ENCODE results near the gene PRR22.
"Not testable (repeated sequence)": the region's sequence is repeated elsewhere in the genome, so short reads cannot be mapped to it uniquely, and the experiment has no call there.

PRR22 gene

DNA sequence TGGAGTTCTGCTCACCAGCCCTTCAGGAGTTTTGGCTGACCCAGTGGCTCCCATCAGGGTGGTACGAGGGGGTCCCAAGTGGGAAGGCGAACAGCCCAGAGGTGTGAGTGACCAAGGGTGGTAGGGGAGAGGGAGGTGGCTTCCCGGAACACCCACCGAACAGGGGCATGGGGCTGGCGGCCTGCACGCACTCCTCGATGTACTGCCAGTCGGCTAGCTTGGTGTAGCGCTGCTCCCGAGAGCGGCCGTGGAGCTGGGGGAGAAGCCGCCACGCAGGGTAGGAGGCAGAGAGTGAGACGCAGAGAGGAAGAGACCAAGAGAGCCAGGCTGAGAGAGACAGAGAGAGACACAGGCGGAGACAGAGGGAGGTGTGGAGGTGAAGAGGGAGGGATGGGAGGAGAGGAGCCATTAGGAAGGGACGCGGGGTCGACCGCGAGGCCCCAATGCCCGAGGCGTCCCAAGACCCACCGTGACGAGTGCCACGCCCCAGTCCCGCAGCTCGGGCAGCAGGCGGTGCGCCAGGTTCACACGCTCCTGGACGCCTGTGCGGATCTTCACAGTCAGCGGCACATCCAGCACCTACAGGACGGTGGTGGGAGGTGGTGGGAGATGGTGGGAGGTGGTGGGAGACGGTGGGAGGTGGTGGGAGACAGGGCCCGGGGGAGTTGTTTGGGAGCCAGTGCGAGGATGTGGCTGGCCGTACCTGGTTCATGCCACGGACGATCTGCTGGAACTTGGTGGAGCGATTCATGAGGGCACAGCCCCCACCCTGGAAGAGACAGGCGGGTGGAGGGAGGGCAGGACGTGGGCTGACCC, 2.3 kb upstream of the PRR22 start:
- Histone ChIP-seq H3K4me2 (ENCODE audit: low read length) (no peak overlapping the region), H3K27ac (ENCODE audit: low read length) (no peak overlapping the region), H3K4me3 (ENCODE audit: low read length) (no peak overlapping the region), H4K20me1 (ENCODE audit: insufficient read depth, low read length) (0 out of 2 replicates have a peak, but pooled peaks cover 3% of the 10 kb centered on the region), H3K27me3 (ENCODE audit: low read depth, low read length) (no peaks in the 10 kb centered on the region), H3K4me1 (ENCODE audit: low read length) (peaks cover 9% of the 10 kb centered on the region), H3K9ac (ENCODE audit: low read length) (no peak overlapping the region), H3K79me2 (ENCODE audit: low read length) (peaks cover 16% of the 10 kb centered on the region), H3K36me3 (replicated peaks; ENCODE audit: low read depth, low read length) (peaks cover 54% of the 10 kb centered on the region), H2AFZ (ENCODE audit: low read depth, low read length) (no peak overlapping the region), H3K9me3 (ENCODE audit: insufficient read depth, low read length) (no peaks in the 10 kb centered on the region)
- TF ChIP-seq, protein P1, sequence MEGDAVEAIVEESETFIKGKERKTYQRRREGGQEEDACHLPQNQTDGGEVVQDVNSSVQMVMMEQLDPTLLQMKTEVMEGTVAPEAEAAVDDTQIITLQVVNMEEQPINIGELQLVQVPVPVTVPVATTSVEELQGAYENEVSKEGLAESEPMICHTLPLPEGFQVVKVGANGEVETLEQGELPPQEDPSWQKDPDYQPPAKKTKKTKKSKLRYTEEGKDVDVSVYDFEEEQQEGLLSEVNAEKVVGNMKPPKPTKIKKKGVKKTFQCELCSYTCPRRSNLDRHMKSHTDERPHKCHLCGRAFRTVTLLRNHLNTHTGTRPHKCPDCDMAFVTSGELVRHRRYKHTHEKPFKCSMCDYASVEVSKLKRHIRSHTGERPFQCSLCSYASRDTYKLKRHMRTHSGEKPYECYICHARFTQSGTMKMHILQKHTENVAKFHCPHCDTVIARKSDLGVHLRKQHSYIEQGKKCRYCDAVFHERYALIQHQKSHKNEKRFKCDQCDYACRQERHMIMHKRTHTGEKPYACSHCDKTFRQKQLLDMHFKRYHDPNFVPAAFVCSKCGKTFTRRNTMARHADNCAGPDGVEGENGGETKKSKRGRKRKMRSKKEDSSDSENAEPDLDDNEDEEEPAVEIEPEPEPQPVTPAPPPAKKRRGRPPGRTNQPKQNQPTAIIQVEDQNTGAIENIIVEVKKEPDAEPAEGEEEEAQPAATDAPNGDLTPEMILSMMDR (IDR thresholded peaks at IDR 0.05; ENCODE audit: low read depth, low read length): no peak
- no peak for TF ChIP-seq EZH2phosphoT487 (IDR thresholded peaks at IDR 0.05; ENCODE audit: low read depth)

DNA sequence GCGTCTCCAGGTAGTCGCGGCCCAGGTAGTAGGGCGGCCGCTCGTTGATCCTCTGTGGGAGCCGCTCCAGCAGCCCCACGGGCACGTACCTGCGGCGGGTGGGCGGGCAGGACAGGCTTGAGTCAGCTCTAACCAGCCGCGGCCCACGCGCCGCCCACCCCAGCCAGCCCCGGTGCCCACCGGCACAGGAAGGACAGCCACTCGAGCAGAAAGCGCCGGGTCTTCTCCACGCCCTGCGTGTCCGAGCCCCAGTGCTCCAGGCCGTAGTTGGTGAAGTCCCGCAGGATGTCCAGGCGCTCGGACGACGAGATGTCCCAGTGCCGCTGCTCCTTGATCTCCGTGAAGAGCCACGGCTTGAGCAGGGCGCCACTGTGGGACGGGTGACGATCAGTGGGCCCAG, 877 bp upstream of the PRR22 start:
- H3K9ac ChIP-seq (ENCODE audit: low read length): no peak overlapping the region
- H3K4me3 ChIP-seq (ENCODE audit: low read length): no peak overlapping the region
- no peaks in the 10 kb centered on the region for H3K9me3 ChIP-seq (ENCODE audit: insufficient read depth, low read length)
- no peak overlapping the region for H2AFZ ChIP-seq (ENCODE audit: low read depth, low read length)
- H3K4me2 ChIP-seq (ENCODE audit: low read length): no peak overlapping the region
- TF ChIP-seq EZH2phosphoT487 (IDR thresholded peaks at IDR 0.05; ENCODE audit: low read depth): no peak
- TF ChIP-seq, protein P1 (IDR thresholded peaks at IDR 0.05; ENCODE audit: low read depth, low read length): no peak
- H4K20me1 ChIP-seq (ENCODE audit: insufficient read depth, low read length): 0 out of 2 replicates have a peak, but pooled peaks cover 3% of the 10 kb centered on the region
- peaks cover 6% of the 10 kb centered on the region for H3K4me1 ChIP-seq (ENCODE audit: low read length)
- no peaks in the 10 kb centered on the region for H3K27me3 ChIP-seq (ENCODE audit: low read depth, low read length)
- peaks cover 16% of the 10 kb centered on the region for H3K79me2 ChIP-seq (ENCODE audit: low read length)
- no peak overlapping the region for H3K27ac ChIP-seq (ENCODE audit: low read length)
- H3K36me3 ChIP-seq (replicated peaks; ENCODE audit: low read depth, low read length): peaks cover 56% of the 10 kb centered on the region

DNA sequence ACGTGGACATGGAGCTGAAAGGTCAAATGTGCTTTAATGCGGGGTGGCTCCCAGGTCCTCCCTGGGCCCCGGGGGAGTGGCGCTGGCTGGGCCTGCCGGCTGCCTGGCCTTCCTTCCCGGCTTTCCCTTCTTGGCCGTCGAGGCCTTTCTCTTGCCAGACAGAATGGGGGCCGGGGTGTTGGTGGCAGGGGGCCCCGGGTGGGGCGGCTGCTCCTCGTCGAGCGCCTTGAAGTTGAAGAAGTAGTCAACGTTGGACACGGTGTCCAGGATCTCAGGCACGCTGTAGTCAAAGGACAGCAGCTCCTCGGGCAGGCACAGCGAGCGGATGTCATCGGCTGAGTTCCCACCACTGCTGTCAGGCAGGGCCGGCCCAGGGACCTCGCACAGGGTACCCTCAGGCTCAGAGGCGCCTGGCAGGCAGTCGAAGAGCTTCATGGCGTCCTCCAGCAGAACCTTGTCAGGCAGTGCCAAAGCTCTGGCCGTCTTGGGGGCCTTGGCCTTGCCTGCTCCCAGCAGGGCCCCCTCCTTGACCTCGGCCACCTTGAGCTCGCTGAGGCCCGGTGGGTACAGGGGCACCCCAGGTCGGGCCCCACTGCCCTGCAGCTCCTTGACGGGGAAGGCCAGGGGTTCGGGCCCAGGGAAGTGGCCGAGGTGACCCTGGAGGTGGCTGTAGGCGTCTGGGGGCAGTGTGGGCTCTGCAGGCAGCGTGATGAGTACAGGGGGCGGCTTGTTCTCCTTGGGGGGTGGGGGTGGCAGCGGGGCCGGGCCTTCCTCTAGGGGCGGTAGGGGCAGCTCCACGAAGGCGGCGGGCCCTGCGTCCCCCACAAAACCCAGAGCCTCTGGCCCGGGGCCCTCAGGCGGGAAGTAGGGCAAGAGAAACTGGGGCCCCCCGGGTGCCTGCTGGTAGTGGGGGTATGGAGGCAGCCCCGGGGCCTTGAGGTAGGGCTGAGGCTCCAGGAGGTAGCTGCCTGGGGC, 1.3 kb downstream of the PRR22 start:
- Histone ChIP-seq H3K4me2 (ENCODE audit: low read length) (no peak overlapping the region), H3K36me3 (replicated peaks; ENCODE audit: low read depth, low read length) (peaks cover 41% of the 10 kb centered on the region), H3K79me2 (ENCODE audit: low read length) (no peaks in the 10 kb centered on the region), H4K20me1 (ENCODE audit: insufficient read depth, low read length) (no peaks in the 10 kb centered on the region), H3K4me3 (ENCODE audit: low read length) (no peak overlapping the region), H3K9me3 (ENCODE audit: insufficient read depth, low read length) (no peaks in the 10 kb centered on the region), H3K4me1 (ENCODE audit: low read length) (no peaks in the 10 kb centered on the region), H3K27ac (ENCODE audit: low read length) (no peak overlapping the region), H3K9ac (ENCODE audit: low read length) (no peak overlapping the region), H2AFZ (ENCODE audit: low read depth, low read length) (no peak overlapping the region), H3K27me3 (ENCODE audit: low read depth, low read length) (no peaks in the 10 kb centered on the region)
- TF ChIP-seq EZH2phosphoT487 (IDR thresholded peaks at IDR 0.05; ENCODE audit: low read depth): no peak
- TF ChIP-seq, protein P1 (IDR thresholded peaks at IDR 0.05; ENCODE audit: low read depth, low read length): no peak

DNA sequence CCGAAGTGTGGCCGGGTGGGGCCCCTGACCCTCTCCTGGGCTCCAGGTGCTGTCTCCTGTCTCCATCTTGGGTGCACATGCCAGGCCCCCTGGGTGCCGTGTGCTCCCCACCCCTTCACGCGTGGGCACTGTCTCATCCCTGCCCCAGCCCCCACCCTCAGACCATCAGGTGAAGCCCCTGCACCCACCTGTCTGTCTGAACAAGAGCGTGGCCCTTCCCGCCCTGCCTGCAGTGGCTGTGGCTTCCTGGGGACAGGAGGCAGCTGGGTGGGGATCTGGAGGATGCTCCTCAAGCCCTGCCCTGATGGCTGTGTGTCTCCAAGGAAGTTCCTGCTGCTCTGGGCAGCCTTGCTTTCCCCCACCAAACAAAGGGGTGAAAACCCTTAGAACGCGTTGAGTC, 2.2 kb downstream of the PRR22 start:
- Histone ChIP-seq H3K36me3 (replicated peaks; ENCODE audit: low read depth, low read length) (peaks cover 34% of the 10 kb centered on the region), H3K79me2 (ENCODE audit: low read length) (no peaks in the 10 kb centered on the region), H3K9me3 (ENCODE audit: insufficient read depth, low read length) (no peaks in the 10 kb centered on the region), H3K4me1 (ENCODE audit: low read length) (no peaks in the 10 kb centered on the region), H4K20me1 (ENCODE audit: insufficient read depth, low read length) (no peaks in the 10 kb centered on the region), H3K9ac (ENCODE audit: low read length) (no peak overlapping the region), H3K27me3 (ENCODE audit: low read depth, low read length) (no peaks in the 10 kb centered on the region), H3K27ac (ENCODE audit: low read length) (no peak overlapping the region), H2AFZ (ENCODE audit: low read depth, low read length) (no peak overlapping the region), H3K4me3 (ENCODE audit: low read length) (no peak overlapping the region), H3K4me2 (ENCODE audit: low read length) (no peak overlapping the region)
- TF ChIP-seq EZH2phosphoT487 (IDR thresholded peaks at IDR 0.05; ENCODE audit: low read depth): no peak
- TF ChIP-seq, protein P1 (IDR thresholded peaks at IDR 0.05; ENCODE audit: low read depth, low read length): no peak

DNA sequence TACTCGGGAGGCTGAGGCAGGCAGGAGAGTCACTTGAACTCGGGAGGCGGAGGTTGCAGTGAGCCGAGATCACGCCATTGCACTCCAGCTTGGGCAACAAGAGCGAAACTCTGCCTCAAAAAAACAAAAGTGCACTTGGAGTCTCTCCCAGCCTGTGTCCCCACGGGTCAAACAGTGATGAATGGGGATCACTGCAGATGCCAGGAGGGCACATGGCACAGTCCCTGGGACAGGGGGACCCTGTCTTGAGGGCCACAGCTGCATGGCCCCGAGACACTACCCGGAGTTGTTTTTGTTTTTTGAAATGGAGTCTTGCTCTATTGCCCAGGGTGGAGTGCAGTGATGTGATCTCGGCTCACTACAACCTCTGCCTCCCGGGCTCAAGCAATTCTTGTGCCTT, 3.6 kb downstream of the PRR22 start:
- not testable (repeated sequence) for H3K9ac ChIP-seq (ENCODE audit: low read length); H3K79me2 ChIP-seq (ENCODE audit: low read length); H3K9me3 ChIP-seq (ENCODE audit: insufficient read depth, low read length); H3K27ac ChIP-seq (ENCODE audit: low read length); H3K4me3 ChIP-seq (ENCODE audit: low read length); H3K4me2 ChIP-seq (ENCODE audit: low read length); H2AFZ ChIP-seq (ENCODE audit: low read depth, low read length); H4K20me1 ChIP-seq (ENCODE audit: insufficient read depth, low read length); H3K27me3 ChIP-seq (ENCODE audit: low read depth, low read length); H3K4me1 ChIP-seq (ENCODE audit: low read length)
- H3K36me3 ChIP-seq (replicated peaks; ENCODE audit: low read depth, low read length): peaks cover 20% of the 10 kb centered on the region

Measured in OCI-LY3 (cell line).